HG03460 (cell line): Measurements from ENCODE around the gene HOXD13.

Experiments used
- ATAC-seq: cut with Tn5 transposase; IDR thresholded peaks from one replicate; pipeline ENCODE4 v1.9.1; 2021; ENCODE audit not compliant: unreplicated experiment

Gene HOXD13

DNA sequence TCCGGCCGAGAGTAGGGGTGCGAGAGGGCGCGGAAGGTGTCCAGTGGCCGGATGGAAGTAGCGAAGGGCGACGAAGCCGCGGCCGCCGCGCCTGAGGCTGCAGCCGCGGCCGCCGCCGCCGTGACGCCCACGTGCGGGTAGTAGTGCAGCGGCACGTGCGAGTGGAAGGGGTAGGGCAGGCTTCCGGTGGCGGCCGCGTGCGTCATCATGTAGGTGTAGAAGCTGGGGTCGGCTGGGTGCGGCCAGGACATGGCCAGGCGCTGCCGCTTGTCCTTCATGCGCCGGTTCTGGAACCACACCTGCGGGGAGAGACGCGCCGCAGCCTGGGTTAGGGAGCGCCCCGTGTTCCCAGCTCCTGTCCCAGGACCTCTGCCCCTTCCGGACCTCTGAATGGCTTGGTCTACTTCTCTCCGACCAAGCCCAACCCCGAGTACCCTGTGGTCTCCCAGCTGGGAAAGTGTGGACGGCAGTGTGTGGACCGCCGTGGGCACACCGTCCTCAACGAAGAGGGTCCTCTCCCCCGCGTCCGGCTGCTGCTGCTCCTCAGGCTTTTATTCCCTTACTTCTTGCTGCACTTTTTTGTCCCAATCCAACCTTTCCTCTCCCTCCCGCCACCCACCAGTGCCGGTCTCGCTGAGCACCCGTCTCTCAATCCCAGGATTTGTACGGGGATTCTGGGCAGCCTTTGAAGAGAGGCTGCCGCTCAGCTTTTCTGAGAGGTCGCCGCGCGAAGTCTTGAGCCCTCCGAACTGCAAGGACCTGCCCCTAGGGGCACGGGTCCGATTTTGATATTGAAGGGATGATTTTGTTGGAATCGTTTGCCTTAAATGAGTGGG, 11.8 kb upstream of the HOXD13 start:
- ATAC-seq, result no peak

- ATAC-seq, result no peak
These were observed 11.1 kb upstream of the HOXD13 start for GRCh38 chr2:176081376-176081836.

GRCh38 chr2:176081837-176082524, 10.5 kb upstream of the HOXD13 start:
- ATAC-seq, result no peak

DNA sequence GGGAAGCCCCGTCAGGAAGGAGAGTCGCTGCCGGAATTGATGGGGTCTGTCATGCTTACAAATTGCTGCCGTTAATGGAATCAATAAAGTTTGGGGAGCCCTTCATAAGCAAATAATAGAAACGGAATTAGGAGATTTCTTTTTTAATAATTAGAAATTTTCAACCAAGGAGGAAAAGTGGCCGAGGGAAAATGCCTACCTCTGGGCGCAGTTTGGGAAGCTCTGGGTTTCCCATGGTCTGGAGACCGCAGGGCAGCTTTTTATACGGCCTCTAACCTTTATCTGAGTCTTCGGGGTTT, 10.0 kb upstream of the HOXD13 start:
- ATAC-seq, result no peak

DNA sequence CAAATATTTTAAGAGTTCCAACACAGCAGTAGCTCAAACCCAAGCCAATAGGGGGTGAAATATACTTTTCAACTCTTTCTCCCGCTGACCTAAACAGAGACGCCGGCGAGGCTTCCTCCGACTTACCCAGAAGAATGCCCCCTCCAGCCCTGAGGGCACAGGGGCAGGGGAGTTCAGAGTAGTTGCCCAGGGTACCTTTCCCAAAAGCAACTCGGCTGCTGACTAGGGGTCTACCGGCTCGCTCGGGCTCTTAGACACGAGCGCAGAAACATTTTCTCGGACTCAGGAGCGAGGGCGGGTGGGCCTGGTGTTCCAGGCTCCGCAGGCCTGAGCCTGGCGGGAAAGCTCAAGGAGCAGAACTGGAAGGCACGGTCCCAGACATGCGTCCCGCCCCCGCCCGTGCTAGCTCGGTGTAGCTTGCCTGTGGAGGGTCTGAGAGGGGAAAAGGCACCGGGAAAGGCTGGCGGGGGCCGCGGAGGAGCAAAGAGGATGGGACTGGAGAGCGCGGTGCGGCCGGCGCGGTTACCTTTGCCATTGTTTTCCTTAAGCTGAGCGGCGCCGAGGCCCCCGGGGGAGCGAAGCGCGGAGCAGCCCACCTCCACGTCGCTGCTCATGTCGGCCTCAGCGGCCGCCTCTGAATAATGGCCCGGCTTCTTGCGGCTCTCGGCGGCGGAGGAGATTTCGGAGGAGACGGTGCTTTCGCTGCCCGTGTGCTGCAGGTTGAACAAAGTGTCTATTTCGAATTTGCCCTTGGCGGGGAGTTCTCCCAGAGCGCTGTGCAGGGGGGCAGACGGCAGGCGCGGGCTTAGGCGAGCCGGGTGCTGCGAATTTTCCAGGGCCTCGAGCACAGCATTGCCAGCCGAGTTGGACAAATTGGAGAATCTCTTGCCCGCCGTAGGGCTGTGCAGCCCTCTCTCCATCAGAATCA, 9.4 kb upstream of the HOXD13 start:
- no peak for ATAC-seq

GRCh38 chr2:176083796-176084261, 8.7 kb upstream of the HOXD13 start, which contains the start of gene EVX2:
Gene EVX2 (minus strand): TSS chr2:176083962. CDS start chr2:176083776, 186 bp downstream.
- no peak for ATAC-seq

- ATAC-seq, result no peak
These were observed 7.9 kb upstream of the HOXD13 start for GRCh38 chr2:176084611-176085119.

GRCh38 chr2:176085120-176085788, 7.3 kb upstream of the HOXD13 start:
- ATAC-seq, result no peak

DNA sequence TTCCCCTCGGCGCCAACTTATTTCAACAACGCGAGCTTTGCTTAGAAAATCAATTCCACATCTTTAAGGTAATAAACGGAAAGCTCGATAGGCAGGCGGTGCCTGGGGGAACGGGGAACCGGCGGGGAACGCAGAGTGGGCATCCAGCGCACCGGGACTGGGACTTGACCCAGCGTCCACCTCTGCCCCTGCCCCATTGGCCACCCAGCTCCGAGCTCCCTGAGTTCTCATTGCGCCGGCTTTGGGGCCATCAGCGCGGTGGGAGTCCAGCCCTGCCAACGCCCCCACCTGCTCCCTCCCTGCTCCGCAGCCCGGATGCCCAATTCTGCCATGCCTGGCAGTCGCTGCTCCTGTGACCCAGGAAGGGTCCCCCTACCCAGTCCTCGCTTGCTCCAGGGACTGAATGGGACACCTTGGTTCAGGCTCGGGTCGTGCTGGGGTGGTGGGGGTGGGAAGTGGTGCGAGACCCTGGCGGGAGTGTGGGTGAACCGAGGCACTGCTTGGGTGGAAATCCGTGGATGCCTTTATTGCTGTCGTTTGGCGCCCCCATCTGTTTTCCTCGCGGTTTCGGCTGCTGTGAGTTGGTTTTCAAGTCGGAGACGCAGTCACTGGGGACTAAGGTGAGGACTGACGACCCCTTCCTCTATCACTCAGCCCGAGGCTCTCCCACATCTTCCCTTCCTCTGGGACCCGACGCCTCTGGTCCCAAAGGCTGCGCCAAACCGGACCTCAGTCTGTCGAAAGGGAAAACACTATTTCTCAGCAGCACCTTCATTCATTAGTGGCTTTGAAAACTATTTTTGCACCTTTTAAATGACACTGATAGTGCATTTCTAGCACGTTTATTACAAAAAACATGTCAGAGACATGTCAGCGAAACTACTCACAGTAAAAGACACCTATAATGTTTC, 6.4 kb upstream of the HOXD13 start:
- no peak for ATAC-seq

DNA sequence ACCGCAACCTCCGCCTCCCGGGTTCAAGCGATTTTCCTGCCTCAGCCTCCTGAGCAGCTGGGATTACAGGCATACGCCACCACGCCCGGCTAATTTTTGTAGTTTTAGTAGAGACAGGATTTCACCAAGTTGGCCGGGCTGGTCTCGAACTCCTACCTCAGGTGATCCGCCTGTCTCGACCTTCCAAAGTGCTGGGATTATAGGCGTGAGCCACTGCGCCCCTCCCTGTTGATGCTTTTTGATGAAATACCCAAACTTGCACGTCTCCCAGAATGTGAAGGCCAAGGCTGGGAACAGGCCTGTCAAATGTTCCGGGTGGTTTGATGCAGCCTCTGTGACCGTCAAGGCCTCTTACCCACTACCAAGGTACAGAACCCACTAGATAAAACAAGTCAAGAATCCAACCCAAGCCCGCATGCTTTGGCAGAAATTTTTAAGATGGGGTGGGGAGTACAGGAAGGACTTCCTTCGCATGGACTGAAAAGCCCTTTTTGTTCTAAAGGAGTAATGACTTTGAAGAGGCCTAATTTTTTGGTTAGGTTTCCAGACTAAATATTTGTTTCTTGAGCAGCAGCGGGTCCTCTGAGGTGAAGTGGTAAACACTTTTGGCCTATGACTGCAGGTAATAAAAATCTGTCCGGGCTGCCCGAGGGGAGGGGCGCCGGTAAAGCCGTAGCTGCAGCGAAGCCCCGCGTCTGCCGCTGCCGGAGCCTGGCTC, 5.0 kb upstream of the HOXD13 start:
- no peak for ATAC-seq

- ATAC-seq, result no peak
These were observed 4.2 kb upstream of the HOXD13 start for GRCh38 chr2:176088048-176088936.

GRCh38 chr2:176088937-176089842, 3.3 kb upstream of the HOXD13 start:
- ATAC-seq, result no peak

DNA sequence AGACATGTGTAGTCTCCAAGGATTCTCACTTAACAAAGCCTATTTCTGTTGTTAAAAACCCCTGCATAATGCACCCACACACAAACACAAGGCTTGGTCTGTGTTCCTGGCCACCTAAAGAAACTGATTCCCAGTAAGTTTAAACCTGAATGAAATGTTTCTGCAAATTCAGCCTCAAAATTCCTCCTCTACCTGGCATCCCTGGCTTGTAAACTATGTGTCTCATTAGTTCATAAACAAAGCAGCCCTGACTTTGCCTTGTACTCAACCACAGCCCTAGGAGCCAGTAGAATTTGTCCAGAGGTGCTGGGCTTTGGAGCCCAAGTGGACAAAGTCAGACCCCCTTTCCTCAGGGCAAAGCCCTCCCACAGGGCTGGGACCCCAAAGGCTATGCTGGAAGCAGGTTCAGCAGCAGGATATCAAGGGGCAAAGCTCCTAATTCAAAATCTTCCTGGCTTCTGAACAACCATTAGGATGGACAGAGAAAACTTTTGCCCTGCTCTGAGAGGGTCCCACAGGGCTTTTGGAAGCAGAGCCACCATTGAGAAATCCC, 2.6 kb upstream of the HOXD13 start:
- ATAC-seq, result no peak

DNA sequence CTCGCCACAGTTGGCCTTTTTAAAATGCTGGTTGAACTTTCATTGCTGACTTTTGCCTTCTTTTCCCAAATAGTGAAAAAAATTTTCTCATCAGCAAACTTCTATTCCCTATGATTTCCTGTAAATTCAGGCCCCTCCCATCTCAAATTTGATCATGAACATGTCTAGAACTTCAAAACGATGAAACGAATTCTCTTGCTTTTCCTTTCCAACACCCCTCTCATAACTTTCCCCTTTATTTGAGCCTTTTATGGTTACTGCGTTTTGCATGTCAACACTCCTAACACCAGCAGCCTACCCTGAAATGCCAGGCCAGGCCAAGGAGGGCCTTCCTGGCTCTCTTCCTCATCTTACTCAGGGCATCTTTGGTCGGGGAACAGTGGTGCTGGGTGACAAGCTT, 1.7 kb upstream of the HOXD13 start:
- ATAC-seq, result no peak

DNA sequence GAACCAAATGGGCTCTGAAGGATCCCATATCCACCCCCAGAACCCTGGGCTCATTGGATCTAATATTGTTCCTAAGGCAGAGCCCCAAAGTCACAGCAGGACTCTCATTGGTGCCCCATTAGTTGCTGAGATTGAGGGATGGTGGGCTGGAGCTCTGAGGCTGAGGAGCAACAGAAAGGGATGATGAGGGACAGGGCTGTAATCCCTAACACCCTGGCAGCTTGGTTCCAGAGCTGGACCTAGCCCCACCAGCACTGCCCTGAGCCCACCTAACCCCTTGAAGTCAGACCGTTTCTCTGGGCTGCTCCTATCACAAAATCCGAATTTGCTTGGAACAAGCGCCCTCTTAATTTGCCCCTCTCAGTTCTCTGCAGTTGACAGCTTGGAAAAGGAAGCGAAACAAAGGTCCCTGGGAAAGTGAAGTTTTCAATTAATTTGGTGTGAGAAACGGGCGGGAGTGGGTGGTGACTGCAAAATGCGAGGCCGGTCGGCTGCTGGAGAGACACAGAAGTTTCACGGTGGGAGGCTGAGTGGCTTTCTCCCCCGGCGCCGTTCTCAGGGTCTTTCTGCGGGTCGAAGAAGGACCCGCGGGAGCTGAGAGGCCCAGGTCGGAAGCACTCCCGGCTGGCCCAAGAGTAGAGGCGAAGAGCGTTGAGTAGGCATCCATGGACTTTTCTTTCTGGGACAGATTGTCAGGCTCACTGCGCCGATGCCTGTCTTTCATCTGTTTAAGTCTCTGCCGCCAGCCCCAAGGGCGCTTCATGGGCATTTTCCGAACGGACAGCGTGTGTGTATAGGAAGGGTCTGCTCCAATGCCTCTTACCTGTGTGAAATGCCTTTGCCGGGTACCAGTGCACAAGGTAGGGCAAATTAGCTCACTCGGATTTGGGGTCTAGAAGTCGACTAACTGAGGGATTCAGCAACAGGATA, 927 bp upstream of the HOXD13 start:
- ATAC-seq, result no peak
